ENCODE measurements around the gene ADGRA3. TPM values are rescaled to one million over a fixed set of nuclear protein-coding genes. Genes with fewer than 3 reads are reported as not detected.
A peak's percentile ranks its signal among the peaks of the same experiment; 100 is the strongest.

Gene ADGRA3
- total and polyA plus RNA-seq, 11 donors, result 9.6 to 43.9 (median 21.5) TPM

- no peak overlapping the region for H3K27ac ChIP-seq
- intact Hi-C loops (cut with DNase I), result no loop called here
- H3K27me3 ChIP-seq, result no peaks in the 10 kb centered on the region
- no peak overlapping the region for H3K4me3 ChIP-seq
- no peaks in the 10 kb centered on the region for H3K36me3 ChIP-seq
- peaks cover 0 to 18% (median 0%) of the 10 kb centered on the region in 12 donors for H3K4me1 ChIP-seq
- DNase-seq (no peak), ATAC-seq (peak in 2 of 4 donors; percentile 65 to 70)
- TF ChIP-seq CTCF (IDR thresholded peaks at IDR 0.05) (no peak), POLR2A (IDR thresholded peaks at IDR 0.05) (no peak)
- no peaks in the 10 kb centered on the region for H3K9me3 ChIP-seq
- WGBS, 4 donors, result 50 to 61% (median 54%) methylated on average over 3 of the region's 3 CpGs
Observed at GRCh38 chr4:22454955-22455354, 60.9 kb downstream of the ADGRA3 start.

DNA sequence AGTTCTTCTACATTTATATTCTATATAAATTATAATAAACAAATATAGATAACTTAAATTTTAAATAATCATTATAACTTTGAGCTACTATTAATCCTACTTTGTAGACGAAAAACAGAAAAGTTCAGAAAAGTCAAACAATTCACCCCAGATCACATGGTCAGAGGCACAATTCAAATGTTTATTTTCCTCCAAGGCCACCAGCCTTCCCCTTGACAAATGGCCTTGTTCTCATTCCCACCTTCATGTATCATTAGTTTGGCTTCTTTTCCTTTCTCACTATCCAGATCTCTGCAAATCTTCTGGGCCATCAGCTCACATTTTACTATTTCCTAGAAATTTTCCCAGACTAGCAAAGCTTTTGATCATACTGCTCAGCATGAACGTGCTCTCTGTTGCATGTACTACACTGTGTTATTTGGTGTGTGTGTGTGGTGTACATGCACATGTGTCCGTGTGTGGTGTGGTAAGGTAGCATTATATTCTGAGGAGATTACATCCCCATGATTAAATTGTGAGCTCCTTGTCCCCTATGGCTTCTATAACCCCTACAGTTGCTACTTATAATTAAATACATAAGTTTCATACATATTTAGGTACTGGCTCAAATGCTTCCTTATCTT, 61.5 kb downstream of the ADGRA3 start:
- intact Hi-C loops (cut with DNase I), result no loop called here
- 90 to 93% (median 91%) methylated on average over 3 of the region's 3 CpGs for WGBS, 4 donors

GRCh38 chr4:22444813-22445212, 71.1 kb downstream of the ADGRA3 start:
- Histone ChIP-seq H3K27me3 (no peaks in the 10 kb centered on the region), H3K4me3 (no peak overlapping the region), H3K9me3 (no peaks in the 10 kb centered on the region), H3K27ac (no peak overlapping the region), H3K4me1 (no peaks in the 10 kb centered on the region), H3K36me3 (peaks cover 0 to 58% (median 5%) of the 10 kb centered on the region in 9 donors)
- DNase-seq, result no peak
- WGBS, 4 donors, result 95 to 96% (median 96%) methylated on average over 6 of the region's 6 CpGs
- no peak for TF ChIP-seq CTCF (IDR thresholded peaks at IDR 0.05)
- no peak for TF ChIP-seq POLR2A (IDR thresholded peaks at IDR 0.05)
- intact Hi-C loops (cut with DNase I), result no loop called here
- no peak for ATAC-seq

More for the DNA sequence above, 61.5 kb downstream of the ADGRA3 start:
- Histone ChIP-seq H3K27ac (no peak overlapping the region), H3K36me3 (no peaks in the 10 kb centered on the region), H3K4me1 (peaks cover 0 to 18% (median 0%) of the 10 kb centered on the region in 12 donors), H3K27me3 (no peaks in the 10 kb centered on the region), H3K9me3 (no peaks in the 10 kb centered on the region), H3K4me3 (no peak overlapping the region)
- peak in 1 of 4 donors; percentile 12 for ATAC-seq
- TF ChIP-seq CTCF (IDR thresholded peaks at IDR 0.05) (no peak), POLR2A (IDR thresholded peaks at IDR 0.05) (no peak)
- DNase-seq, result no peak

GRCh38 chr4:22442956-22443355, 72.9 kb downstream of the ADGRA3 start:
- no peak for ATAC-seq
- intact Hi-C loops (cut with DNase I), result no loop called here

More at GRCh38 chr4:22442956-22443355, 72.9 kb downstream of the ADGRA3 start:
- Histone ChIP-seq H3K4me3 (no peak overlapping the region), H3K27ac (no peak overlapping the region), H3K4me1 (no peaks in the 10 kb centered on the region), H3K36me3 (peaks cover 0 to 59% (median 5%) of the 10 kb centered on the region in 9 donors), H3K27me3 (no peaks in the 10 kb centered on the region), H3K9me3 (no peaks in the 10 kb centered on the region)
- DNase-seq, result no peak
- 69 to 82% (median 75%) methylated on average over 2 of the region's 2 CpGs for WGBS, 4 donors
- TF ChIP-seq POLR2A (IDR thresholded peaks at IDR 0.05) (no peak), CTCF (IDR thresholded peaks at IDR 0.05) (no peak)

Data from heart left ventricle (tissue), 16 donors.